Measurements from ENCODE around the gene ATN1.
"Not testable (repeated sequence)": the region's sequence is repeated elsewhere in the genome, so short reads cannot be mapped to it uniquely, and the experiment has no call there.

ATN1 gene, protein sequence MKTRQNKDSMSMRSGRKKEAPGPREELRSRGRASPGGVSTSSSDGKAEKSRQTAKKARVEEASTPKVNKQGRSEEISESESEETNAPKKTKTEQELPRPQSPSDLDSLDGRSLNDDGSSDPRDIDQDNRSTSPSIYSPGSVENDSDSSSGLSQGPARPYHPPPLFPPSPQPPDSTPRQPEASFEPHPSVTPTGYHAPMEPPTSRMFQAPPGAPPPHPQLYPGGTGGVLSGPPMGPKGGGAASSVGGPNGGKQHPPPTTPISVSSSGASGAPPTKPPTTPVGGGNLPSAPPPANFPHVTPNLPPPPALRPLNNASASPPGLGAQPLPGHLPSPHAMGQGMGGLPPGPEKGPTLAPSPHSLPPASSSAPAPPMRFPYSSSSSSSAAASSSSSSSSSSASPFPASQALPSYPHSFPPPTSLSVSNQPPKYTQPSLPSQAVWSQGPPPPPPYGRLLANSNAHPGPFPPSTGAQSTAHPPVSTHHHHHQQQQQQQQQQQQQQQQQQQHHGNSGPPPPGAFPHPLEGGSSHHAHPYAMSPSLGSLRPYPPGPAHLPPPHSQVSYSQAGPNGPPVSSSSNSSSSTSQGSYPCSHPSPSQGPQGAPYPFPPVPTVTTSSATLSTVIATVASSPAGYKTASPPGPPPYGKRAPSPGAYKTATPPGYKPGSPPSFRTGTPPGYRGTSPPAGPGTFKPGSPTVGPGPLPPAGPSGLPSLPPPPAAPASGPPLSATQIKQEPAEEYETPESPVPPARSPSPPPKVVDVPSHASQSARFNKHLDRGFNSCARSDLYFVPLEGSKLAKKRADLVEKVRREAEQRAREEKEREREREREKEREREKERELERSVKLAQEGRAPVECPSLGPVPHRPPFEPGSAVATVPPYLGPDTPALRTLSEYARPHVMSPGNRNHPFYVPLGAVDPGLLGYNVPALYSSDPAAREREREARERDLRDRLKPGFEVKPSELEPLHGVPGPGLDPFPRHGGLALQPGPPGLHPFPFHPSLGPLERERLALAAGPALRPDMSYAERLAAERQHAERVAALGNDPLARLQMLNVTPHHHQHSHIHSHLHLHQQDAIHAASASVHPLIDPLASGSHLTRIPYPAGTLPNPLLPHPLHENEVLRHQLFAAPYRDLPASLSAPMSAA (N-terminal part only)

DNA sequence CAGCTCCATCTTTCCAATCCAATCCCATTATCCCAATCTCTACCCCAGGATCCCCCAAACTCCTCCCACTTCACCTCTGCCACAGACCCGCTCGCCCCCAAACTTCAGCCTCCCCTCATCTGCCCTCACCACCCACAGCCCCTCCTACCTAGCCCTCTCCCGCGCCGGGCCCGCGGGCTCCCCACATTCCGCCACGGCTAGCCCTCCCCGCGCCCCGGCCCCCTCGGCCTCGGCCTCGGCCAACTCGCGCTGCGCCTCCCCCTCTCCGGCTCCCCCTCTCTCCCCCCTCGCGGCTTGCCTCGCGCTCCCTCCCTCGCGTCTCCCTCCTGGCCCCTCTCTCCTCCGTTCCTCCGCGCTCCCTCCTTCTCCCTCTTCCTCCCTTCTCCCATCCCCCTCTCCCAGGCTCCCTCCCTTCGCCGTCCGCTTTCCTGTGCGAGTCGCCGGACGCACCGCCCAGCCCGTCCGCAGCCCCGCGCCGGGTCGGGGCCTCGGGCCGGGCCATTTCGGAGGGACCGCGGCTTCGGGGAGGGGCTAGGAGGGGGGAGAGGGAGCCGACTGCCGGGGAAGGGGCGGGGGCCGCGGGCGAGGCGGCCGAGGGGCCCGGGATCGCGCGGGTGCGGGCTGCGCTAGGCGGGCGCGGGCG, at the start of gene ATN1:
Gene ATN1 (plus strand): TSS at position 581 of the 643 bp plus-strand sequence. CDS start 6,043 bp downstream, outside the sequence.
- peak; percentile 44 for DNase-seq

DNA sequence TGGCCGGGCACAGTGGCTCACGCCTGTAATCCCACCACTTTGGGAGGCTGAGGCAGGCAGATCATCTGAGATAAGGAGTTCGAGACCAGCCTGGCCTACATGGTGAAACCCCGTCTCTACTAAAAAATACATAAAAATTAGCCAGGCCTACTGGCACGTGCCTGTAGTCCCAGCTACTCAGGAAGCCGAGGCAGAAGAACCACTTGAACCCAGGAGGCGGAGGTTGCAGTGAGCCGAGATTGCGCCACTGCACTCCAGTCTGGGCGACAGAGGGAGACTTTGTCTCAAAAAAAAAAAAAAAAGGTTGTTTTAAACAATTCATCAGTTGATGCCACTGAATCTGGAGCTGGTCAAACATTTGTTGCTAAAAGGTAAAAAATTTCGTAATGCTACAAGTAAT, 47.9 kb upstream of the ATN1 start:
- DNase-seq, result not testable (repeated sequence)

DNA sequence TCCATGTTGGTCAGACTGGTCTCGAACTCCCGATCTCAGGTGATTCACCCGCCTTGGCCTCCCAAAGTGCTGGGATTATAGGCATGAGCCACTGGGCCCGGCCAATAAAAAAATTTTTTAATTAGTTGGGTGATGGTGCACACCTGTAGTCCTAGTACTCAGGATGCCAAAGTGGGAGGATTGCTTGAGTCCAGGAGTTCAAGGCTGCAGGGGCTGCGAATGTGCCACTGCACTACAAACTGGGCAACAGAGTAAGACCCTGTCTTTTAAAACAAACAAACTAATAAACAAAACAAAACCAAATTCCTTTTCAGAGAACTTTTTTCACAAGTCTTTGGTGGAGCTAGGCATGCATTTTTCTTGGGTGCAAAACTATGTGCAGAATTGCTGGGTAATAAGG, 44.5 kb upstream of the ATN1 start:
- no peak for DNase-seq

DNA sequence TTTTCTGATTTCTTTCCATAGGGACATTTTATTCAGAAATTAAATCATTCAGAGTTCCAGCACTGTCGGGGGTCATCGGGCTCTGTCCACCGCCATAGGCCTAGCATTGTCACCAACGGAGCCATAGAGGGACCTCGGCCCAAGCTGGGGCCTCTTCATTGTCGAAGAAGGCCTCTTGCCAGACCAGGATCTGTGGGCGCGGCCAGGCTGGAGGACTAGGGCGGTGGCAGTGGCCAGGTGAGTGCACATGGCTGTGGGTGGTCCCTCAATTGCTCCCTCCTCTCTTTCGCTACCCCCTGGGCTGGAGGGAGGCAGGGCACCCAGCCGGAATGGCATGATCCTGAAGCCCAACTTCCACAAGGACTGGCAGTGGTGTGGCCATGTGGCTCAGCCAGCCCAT, 44.1 kb upstream of the ATN1 start:
- no peak for DNase-seq

DNA sequence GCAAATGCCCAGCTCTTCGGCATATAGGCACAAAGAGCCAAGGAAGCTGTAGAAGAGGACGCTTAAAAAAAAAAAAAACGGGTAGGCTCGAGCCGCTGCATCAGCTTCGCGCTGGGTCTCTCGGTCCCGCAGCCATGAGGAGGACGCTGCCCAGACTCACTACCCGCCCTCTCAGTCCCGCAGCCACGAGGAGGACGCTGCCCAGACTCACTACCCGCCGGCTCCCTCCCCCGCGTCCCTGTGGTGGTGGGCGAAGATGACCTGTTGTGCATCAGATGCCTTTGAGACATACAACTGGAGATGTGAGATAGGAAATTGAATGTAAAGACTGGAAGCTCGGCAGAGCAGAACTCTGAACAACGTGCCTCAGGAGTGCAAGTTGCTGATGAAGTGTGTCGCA, 43.2 kb upstream of the ATN1 start:
- no peak for DNase-seq

DNA sequence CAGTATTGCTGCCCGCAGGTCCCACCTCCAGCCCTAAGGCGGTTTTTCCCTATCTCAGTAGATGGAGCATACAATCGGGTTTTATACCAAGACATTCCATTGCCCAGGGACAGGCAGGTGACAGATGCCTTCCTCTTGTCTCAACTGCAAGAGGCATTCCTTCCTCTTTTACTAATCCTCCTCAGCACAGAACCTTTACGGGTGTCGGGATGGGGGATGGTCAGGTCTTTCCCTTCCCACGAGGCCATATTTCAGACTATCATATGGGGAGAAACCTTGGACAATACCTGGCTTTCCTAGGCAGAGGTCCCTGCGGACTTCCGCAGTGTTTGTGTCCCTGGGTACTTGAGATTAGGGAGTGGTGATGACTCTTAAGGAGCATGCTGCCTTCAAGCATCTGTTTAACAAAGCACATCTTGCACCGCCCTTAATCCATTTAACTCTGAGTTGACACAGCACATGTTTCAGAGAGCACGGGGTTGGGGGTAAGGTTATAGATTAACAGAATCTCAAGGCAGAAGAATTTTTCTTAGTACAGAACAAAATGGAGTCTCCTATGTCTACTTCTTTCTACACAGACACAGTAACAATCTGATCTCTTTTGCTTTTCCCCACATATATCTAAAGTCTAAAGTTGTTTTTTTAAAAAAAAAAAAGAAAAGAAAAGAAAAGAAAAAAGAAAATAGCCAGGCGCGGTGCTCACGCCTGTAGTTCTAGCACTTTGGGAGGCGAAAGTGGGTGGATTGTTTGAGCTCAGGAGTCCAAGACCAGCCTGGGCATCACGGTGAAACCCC, 41.4 kb upstream of the ATN1 start:
- DNase-seq, result not testable (repeated sequence)

DNA sequence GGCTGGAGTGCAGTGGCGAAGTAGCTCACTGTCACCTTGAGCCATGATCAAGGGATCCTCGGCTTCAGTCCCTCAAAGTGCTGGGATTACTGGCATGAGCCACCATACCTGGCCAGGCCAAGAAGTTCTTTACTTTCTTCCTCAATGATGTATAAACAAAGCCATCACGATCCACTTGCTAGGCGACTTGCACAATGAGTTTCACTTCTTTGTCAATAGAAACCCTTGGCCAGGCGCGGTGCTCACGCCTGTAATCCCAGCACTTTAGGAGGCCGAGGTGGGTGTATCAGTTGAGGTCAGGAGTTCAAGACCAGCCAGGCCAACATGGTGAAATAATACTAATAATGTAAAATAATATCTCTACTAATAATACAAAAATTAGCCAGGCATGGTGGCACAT, 40.3 kb upstream of the ATN1 start:
- peak; percentile 78 for DNase-seq

DNA sequence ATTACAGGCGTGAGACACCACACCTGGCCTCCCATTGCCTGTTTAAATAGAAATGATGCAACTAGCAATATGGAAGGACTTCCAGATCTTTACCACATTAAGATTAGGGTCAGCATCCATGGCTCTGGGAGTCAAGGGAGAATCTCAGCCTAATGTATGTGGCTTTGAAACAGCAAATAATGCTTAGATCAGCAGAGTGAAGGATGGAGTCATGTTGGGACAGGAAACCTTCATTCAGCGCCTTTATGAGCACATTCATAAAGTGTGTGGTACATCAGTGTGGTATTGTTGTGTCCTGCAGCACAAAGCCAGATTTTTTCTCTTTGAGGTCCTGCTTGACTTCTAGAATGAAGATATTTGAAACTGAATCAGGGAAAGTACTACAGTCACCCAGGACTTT, 39.4 kb upstream of the ATN1 start:
- DNase-seq, result no peak

DNA sequence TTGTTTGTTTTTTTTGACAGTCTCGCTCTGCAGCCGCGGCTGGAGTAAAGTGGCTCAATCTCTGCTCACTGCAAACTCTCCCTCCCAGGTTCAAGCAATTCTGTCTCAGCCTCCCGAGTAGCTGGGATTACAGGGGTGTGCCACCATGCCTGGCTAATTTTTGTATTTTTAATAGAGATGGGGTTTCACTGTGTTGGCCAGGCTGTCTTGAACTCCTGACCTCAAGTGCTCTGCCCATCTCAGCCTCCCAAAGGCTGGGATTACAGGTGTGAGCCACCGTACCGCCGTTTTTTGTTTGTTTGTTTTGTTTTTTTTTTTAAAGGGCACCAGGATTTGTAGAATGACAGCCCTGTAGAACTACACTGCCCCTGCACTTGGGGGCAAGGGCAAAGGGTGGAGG, 39.0 kb upstream of the ATN1 start:
- DNase-seq, result not testable (repeated sequence)

DNA sequence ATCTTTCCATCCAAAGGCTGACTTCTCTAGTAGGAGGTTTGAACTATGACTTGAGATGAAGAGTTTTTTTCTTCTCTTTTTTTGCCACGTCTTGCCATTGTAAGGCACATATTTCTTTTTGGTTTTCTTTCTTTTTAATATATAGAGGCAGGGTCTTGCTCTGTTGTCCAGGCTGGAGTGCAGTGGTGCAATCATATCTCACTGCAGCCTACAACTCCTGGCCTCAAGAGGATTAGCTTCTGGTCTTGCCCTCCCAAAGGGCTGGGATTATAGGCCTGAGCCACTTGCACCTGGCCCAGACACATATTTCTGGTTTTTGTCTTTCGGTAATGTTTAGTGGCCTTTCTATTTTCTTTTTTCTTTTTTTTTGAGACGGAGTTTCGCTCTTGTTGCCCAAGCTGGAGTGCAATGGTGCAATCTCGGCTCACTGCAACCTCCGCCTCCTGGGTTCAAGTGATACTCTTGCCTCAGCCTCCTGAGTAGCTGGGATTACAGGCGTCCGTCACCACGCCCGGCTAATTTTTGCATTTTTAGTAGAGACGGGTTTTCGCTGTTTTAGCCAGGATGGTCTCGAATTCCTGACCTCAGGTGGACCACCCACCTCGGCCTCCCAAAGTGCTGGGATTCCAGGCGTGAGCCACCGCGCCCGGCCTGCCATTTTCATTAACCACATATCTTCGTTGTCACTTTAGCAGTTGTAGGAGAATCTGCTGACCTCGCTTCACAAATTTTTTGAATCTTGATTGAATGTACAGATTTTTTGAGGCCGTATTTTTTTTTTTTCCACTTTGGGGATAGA, 37.8 kb upstream of the ATN1 start:
- DNase-seq, result not testable (repeated sequence)

DNA sequence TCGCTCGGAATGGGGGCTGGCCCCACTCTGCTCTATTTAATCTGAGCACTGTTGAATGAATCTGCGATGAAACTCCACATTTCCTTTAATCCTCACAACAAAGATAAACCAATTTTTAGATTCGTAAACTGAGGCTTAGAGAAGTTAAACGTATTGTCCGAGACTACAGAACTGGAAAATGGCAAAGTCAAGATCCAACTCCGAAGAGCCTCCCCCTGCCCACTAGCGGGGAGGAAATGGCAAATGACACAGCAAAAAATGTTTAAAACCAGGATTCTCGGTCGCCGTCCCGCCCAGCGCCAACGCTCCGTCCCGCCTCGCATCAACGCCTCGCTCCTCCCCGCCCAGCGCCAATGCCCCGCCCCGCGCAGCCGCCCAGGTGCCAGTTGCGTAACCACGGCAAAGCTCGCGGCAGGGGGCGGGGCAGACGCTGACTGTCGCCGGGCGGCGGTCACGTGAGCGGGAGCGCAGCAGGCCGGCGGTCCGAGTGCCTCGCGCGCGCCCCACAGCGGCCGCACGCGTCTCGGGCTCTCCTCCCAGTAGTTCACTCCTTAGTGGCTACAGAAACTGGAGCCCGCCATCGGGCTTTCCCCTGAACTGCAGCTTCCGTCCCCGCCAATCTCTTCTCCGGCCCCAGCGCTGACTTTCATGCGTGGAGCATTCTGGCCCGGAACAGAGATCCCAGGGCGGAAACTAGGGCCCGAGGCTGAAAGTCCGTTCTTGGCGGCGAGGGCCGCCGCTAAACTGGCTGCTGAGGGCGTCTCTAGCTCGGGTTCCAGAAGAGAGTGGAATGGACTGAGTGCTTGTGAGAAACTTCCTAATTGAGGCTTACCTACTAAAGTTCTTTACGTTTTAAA, 36.7 kb upstream of the ATN1 start:
- DNase-seq, result peak; percentile 98

DNA sequence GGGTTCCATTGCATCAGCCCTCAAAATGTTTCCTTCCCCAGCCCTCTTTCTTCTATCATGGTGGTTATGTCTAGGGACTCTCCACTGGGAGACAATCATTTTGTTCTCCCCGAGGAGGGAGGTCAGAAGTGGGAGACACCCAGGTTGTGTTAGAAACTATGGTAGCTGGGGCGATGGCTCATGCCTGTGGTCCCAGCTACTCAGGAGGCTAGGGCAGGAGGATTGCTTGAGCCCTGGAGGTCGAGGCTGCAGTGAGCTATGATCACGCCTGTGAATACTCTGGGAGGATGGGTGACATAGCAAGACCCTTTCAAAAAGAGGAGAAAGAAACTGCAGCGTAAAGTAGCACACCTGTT, 36.1 kb upstream of the ATN1 start:
- DNase-seq, result no peak

DNA sequence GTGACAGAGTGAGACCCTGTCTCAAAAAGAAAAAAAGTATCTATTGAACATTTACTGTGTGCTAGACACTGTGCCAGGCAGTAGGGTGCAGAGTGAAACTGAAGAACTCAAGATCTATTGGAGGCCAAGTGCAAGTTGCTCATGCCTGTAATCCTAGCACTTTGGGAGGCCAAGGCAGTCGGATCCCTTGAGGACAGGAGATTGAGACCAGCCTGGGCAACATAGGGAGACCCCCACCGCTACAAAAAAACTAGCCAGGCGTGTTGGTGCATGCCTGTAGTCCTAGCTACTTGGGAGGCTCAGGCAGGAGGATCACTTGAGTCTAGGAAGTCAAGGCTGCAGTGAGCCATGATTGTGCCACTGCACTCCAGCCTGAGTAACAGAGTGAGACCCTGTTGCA, 35.1 kb upstream of the ATN1 start:
- not testable (repeated sequence) for DNase-seq

DNA sequence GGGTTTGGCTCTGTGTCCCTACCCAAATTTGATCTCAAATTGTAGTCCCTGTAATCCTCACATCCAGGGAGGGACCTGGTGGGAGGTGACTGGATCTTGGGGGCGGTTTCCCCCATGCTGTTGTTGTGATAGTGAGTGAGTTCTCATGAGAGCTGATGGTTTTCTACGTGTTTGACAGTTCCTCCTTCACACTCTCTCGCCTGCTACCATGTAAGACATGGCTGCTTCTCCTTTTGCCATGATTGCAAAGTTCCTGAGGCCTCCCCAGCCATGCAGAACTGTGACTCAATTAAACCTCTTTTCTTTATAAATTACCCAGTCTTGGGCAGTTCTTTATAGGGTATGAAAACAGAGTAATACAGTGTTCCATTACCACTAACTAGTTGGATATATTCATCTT, 33.4 kb upstream of the ATN1 start:
- DNase-seq, result peak; percentile 51

DNA sequence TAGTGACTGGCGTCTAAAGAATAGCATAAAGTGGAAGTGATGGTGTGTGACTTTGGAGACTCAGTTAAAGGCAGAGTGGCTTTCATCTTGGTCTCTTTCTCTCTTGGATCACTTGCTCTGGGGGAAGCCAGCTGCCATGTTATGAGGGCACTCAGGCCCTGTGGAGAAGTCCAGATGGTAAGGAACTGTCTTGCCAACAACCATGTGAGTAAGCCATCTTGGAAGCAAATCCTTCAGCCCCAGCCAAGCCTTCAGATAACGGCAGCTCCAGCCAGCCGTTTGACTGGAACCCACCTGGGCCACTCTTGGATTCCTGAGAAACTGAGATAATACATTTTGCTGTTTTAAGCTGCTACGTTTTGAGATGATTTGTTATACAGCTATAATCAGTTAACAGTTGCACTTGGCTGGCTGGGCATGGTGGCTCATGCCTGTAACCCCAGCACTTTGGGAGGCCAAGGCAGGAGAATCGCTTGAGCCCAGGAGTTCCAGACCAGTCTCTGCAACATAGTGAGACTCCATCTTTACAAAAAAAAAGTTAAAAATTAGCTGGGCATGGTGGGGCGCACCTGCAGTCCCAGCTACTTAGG, 30.8 kb upstream of the ATN1 start:
- DNase-seq, result no peak

DNA sequence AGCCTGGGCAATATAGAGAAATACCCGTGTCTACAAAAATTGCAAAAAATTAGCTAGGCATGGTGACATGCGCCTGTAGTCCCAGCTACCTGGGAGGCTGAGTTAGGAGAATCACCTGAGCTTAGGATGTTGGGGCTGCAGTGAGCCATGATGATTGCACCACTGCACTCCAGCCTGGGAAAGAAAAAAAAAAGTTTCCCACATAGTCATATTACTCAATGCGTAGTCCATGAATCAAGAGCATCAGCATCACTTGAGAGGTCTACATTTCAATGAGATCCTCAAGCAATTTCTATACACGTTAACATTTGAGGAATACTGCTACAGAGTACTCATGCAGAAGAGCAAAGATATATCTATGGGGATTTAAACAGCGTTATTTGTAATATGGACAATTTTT, 28.3 kb upstream of the ATN1 start:
- DNase-seq, result peak; percentile 50

DNA sequence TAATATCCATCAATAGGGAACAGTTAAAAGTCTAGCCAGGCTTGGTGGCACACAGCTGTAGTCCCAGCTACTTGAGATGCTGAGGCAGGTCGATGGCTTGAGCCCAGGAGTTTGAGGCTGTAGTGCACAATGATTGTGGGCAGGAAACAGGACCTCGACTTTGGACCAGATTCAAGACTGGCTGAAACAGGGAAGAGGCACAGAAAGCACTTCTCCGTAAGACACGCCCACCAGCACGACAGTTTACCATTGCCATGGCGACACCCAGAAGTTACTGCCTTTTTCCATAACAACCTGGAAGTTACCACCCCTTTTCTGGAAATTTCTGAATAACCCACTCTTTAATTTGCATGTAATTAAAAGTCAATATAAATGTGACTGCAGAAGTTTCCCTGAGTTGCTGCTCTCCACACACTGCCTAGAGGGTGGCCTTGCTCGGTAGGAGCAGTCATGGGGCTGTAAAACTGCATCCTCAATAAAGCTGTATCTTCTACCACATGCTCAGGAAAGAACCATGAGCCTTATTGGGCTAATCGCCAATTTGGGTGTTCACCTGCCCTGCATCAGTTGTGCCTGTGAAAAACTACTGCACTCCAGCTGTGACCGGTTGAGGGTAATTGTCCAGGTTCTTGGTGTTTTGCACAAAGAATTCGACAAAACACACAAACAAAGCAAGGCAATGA, 27.8 kb upstream of the ATN1 start:
- DNase-seq, result peak; percentile 85

DNA sequence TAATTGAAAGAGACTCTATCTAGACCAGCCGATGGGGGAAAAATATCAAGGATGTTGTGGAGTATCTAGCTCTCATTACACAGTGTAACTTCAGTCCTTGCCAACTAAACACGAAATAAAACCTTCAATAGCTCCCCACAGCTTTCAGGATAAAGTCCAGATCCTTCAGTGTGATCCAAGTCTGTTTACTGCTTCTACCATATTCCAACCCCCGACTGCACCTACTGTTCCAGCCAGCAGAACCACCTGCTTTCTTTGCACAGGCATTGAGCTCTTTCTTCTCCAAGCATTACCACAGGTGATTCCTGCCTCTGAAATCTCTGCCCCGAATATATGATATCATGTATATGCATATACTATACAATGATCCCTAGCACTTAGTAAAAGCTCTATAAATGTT, 25.3 kb upstream of the ATN1 start:
- DNase-seq, result no peak

DNA sequence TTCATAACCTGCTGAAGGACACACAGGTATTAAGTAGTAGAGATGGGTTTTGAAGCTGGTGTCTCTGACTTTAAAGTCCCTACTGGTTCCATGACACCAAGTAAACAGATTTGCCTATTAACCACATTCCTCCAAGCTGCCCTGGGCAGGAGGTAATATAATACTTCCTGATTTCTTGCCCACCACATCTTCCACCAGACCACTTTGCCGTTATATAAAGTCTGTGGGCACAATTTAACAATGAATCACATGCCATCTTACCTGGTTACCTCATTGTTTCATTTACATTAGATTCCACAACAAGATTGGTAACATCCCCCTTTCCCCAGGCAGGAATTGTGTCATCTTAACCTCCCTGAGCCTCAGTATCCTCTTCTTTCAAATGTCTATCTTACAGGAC, 24.0 kb upstream of the ATN1 start:
- DNase-seq, result no peak

Measured in inflammatory macrophage treated with lipopolysaccharide for 4 hours (primary cell).